Large intestine (tissue), 3 donors: ENCODE data around the gene PACSIN2. TPM values are rescaled to one million over a fixed set of nuclear protein-coding genes. Genes with fewer than 3 reads are reported as not detected.

Experiments
- DNase-seq, 2 donors: peaks; one replicate each; pipeline versions ENCODE4 v3.0.0 to v3.0.0-alpha.2; 2013
- H3K27ac ChIP-seq: one replicate; pipeline ENCODE4 v1.5.1; 2013; ENCODE audit warnings: low read length
- H3K27me3 ChIP-seq: 2 replicates; pipeline ENCODE4 v1.6.1; 2013; ENCODE audit warnings: low read length; ENCODE audit not compliant: control insufficient read depth, insufficient read depth
- H3K36me3 ChIP-seq: 2 replicates; pipeline ENCODE4 v1.6.1; 2013; ENCODE audit warnings: low read length; ENCODE audit not compliant: control insufficient read depth, insufficient read depth
- H3K4me1 ChIP-seq: one replicate; pipeline ENCODE4 v1.6.1; 2013; ENCODE audit warnings: low read length; ENCODE audit not compliant: control insufficient read depth, insufficient read depth
- H3K4me3 ChIP-seq: one replicate; pipeline ENCODE4 v1.5.1; 2013; ENCODE audit warnings: low read length
- H3K9me3 ChIP-seq: one replicate; pipeline ENCODE4 v1.6.1; 2013; ENCODE audit warnings: mild to moderate bottlenecking, low read depth, low read length, moderate library complexity; ENCODE audit not compliant: control insufficient read depth
- WGBS: methylation state at CpG from one replicate; pipeline ENCODE4 v1.1.5; 2013; ENCODE audit warnings: low lambda C conversion rate; ENCODE audit not compliant: insufficient coverage; 5-methylcytosine and 5-hydroxymethylcytosine counted together
- polyA plus RNA-seq: library from polyadenylated mRNA; unstranded; fragments of 120-200 nt; gene quantifications from one replicate; pipeline ENCODE4 v1.2.1, GENCODE V29; 2013

PACSIN2 gene
- polyA plus RNA-seq, 1 donor: 51.5 TPM

DNA sequence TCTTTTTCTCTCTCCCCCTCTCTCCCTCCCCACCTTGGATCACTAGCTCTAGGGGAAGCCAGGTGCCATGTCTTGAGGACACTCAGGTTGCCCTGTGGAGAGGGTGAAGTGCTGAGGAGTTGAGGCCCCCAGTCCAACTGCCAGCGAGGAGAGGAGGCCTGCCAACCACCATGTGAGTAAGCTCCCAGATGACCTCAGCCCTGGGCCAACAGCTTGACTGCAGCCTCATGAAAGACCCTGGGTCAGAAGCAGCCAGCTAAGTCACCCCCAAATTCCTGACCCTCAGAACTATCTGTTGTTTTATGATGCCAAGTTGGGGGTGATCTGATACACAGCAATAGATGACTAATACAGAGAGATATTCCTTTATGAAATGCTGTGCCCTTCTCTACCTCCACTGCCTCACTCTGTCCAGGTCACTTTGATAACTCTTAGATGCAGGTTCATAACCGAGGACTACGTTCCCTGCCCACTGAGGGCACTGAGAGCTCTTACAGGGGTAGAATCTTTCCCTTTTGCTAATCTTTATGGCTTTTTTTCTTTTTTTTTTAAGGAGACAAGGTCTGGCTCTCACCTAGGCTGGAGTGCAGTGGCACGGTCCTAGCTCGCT, 165.9 kb downstream of the PACSIN2 start:
- no peak overlapping the region for H3K4me3 ChIP-seq
- no CpG with 5 or more reads among the region's 5 CpGs for WGBS
- H3K27ac ChIP-seq: no peak overlapping the region
- peak in 1 of 2 donors; percentile 60 for DNase-seq
- no peaks in the 10 kb centered on the region for H3K27me3 ChIP-seq
- peaks cover 5% of the 10 kb centered on the region for H3K4me1 ChIP-seq
- no peaks in the 10 kb centered on the region for H3K9me3 ChIP-seq
- H3K36me3 ChIP-seq: peaks cover 16% of the 10 kb centered on the region

DNA sequence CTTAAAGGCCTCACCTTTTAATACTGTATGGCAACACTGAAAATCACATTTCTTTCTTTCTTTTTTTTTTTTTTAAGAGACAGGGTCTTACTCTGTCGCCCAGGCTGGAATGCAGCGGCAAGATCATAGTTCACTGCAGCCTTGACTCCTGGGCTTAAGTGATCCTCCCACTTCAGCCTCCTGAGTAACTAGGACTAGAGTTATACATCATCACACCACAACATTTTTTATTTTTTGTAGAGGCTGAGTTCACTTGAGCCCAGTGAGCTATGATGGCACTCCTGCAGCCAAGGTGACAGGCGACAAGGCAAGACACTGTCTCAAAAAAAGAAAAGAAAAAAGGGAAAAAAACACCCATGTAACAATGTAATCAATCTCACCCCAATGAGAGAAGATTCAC, 167.8 kb downstream of the PACSIN2 start:
- Histone ChIP-seq H3K4me3 (no peak overlapping the region), H3K9me3 (no peaks in the 10 kb centered on the region), H3K27ac (no peak overlapping the region), H3K4me1 (peaks cover 5% of the 10 kb centered on the region), H3K36me3 (peaks cover 30% of the 10 kb centered on the region), H3K27me3 (no peaks in the 10 kb centered on the region)
- WGBS: 100% methylated on average over 1 of the region's 3 CpGs
- DNase-seq: no peak

DNA sequence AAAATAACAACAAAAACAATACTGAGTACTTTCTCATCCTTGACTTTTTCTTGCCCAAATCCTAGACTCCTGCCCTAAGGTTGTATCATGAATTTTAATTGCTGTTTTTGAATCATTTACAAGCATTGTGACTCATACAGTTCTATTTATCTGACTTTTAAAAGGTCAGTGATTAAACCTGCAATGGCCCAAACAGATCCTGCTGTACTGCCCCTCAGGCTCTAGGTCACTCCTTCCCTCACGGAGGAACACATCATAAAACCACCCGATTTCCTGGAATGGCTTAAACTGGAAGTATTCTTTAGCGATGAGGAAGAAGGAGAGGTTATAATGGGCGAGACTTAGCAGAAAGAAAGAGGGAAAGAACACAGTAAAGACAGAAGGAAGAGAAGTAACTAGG, 170.2 kb downstream of the PACSIN2 start:
- peaks cover 4% of the 10 kb centered on the region for H3K4me1 ChIP-seq
- no peaks in the 10 kb centered on the region for H3K27me3 ChIP-seq
- WGBS: 86% methylated on average over 1 of the region's 4 CpGs
- no peak overlapping the region for H3K4me3 ChIP-seq
- DNase-seq: peak in 1 of 2 donors; percentile 60
- H3K27ac ChIP-seq: peak overlapping the region; percentile 1
- peaks cover 46% of the 10 kb centered on the region for H3K36me3 ChIP-seq
- no peaks in the 10 kb centered on the region for H3K9me3 ChIP-seq

DNA sequence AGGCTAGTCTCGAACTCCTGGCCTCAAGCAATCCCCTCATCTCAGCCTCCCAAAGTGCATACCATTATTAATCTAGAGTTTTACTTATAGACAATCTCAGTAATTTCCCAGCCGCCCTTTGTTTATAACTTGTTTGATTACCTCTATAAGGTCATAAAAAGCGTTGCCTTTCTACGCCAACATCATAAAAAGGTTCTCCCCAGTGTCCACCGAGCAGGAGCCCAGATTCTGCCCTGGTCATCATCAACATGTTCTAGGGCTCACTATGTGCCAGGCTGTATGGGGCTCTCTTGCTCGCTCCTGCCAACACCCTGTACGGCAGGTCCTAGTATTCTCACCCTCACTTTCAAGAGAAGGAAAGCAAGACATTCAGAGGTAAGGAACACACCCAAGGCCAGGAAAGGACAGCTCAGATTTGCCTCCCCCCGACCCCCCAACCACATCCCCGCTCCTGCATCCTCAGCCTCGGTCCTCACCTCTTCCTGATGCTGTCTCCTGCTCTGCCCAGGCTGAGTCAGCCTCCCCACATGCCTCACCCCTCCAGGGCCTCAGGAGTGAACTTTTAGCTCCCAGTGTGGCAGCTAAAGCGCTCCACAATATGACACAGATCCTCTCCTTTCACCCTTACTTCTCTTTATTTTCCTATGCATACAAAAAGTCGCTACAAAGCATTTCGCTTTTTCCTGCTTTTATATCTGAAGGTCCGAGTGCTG, 172.1 kb downstream of the PACSIN2 start:
- H3K4me3 ChIP-seq: no peak overlapping the region
- no peak overlapping the region for H3K27ac ChIP-seq
- H3K36me3 ChIP-seq: peaks cover 53% of the 10 kb centered on the region
- H3K4me1 ChIP-seq: no peaks in the 10 kb centered on the region
- no peaks in the 10 kb centered on the region for H3K27me3 ChIP-seq
- no peaks in the 10 kb centered on the region for H3K9me3 ChIP-seq
- DNase-seq: no peak
- 100% methylated on average over 2 of the region's 14 CpGs for WGBS

DNA sequence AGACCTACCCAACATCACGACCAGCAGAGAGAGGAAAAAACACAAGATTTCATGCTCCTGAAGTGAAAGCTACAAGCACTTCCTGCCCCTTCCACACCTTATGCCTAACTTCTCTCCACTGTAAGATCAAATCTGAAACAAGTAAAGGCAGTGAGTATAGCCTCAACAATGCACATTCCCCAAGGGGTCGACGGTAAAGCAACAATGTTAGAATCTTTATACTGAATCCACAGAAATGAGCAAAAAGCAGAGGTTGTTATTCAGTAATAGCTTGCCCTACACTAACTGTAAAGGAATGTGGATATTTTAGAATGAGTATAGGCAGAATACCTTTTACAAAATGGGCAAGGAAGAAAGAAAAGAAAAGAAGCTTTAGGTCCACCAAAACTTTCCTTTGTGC, 173.5 kb downstream of the PACSIN2 start:
- Histone ChIP-seq H3K9me3 (no peaks in the 10 kb centered on the region), H3K27me3 (no peaks in the 10 kb centered on the region), H3K4me3 (no peak overlapping the region), H3K27ac (no peak overlapping the region), H3K36me3 (peaks cover 61% of the 10 kb centered on the region), H3K4me1 (no peaks in the 10 kb centered on the region)
- DNase-seq: no peak
- WGBS: no CpG with 5 or more reads among the region's 3 CpGs

DNA sequence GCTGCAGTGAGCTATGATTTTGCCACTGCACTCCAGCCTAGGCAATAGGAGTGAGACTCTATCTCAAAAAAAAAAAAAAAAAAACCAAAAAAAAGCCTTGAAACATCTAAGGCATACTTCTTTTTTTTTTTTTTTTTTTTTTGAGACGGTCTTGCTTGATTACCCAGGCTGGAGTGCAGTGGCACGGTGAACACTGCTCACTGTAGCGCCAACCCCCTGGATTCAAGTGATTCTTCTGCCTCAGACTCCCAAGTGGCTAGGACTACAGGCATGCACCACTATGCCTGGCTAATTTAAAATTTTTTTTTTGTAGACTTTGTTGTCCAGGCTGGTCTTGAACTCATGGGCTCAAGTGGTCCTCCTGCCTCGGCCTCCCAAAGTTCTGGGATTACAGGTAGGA, 177.4 kb downstream of the PACSIN2 start:
- no peak overlapping the region for H3K4me3 ChIP-seq
- H3K4me1 ChIP-seq: no peaks in the 10 kb centered on the region
- no peak overlapping the region for H3K27ac ChIP-seq
- H3K9me3 ChIP-seq: no peaks in the 10 kb centered on the region
- no peak for DNase-seq
- WGBS: no CpG with 5 or more reads among the region's 4 CpGs
- H3K27me3 ChIP-seq: no peaks in the 10 kb centered on the region
- H3K36me3 ChIP-seq: peaks cover 59% of the 10 kb centered on the region

DNA sequence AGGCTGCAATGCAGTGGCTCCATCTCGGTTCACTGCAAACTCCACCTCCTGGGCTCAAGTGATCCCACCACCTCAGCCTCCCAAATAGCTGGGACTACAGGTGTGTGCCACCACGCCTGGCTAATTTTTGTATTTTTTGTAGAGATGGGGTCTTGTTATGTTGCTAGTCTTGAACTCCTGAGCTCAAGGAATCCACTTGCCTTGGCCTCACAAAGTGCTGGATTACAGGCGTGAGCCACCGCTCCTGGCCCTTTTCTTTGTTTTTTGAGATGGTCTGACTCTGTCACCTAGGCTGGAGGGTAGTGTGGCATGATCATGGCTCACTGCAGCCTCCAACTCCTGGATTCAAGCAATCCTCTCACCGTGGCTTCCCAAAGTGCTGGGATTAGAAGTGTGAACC, 178.9 kb downstream of the PACSIN2 start:
- no peak for DNase-seq
- Histone ChIP-seq H3K4me3 (no peak overlapping the region), H3K9me3 (no peaks in the 10 kb centered on the region), H3K27ac (no peak overlapping the region), H3K36me3 (peaks cover 66% of the 10 kb centered on the region), H3K4me1 (no peaks in the 10 kb centered on the region), H3K27me3 (no peaks in the 10 kb centered on the region)
- no CpG with 5 or more reads among the region's 5 CpGs for WGBS

DNA sequence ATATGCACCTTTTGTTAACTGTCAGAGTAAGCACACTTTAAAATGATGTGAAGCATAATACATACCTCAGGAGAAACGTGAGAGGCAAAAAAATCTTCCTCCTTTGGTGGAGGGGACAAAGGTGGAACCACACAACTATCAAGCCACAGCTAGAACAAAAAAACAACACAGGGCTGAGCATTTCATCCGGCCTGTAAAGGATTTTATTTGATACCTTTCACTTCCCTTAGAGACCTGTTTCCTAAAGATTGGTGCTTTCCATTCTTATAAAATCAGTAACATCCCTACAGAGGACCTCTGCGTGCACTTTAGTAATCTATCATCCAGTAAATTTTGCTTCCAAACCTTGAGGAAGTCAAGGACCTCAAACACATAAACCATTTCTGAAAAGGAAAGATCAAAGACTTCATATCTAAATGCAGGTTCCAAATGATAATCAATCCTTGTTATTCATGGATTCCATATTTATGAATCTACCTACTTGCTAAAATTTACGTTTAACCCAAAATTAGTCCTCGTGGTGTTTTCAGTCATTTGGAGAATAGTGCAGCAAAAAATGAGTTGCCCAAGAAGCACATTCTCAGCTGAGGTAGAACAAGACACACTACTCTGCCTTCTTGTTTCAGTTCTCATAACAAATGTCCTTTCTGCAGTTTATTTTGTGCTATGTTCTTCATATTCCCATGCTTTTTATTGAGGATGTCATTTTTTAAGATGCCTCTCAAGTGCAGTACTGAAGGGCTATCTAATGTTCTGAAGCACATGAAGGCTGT, 180.6 kb downstream of the PACSIN2 start:
- WGBS: 80% methylated on average over 4 of the region's 5 CpGs
- H3K36me3 ChIP-seq: peaks cover 61% of the 10 kb centered on the region
- no peaks in the 10 kb centered on the region for H3K4me1 ChIP-seq
- no peak for DNase-seq
- H3K27me3 ChIP-seq: no peaks in the 10 kb centered on the region
- H3K27ac ChIP-seq: no peak overlapping the region
- no peak overlapping the region for H3K4me3 ChIP-seq
- no peaks in the 10 kb centered on the region for H3K9me3 ChIP-seq

DNA sequence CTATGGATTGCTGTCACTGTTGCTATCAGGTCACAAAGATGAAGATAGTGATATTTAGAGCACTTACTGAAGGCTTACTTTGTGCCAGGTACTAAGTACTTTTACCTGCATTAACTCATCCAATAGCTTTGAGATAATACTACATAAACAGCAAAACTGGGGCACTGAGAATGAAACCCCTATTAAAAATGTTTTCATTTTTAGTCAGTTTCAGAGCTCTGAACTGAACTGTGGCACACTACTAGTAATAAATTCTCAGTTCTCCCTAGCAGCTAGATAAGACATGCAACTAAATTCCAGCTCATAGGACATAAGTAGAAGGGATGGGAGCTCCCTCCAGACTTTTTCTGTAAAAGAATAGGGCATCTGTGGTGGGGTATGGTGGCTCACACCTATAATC, 181.8 kb downstream of the PACSIN2 start:
- no peak overlapping the region for H3K4me3 ChIP-seq
- H3K4me1 ChIP-seq: no peaks in the 10 kb centered on the region
- peaks cover 67% of the 10 kb centered on the region for H3K36me3 ChIP-seq
- no peak overlapping the region for H3K27ac ChIP-seq
- H3K27me3 ChIP-seq: no peaks in the 10 kb centered on the region
- no peak for DNase-seq
- no peaks in the 10 kb centered on the region for H3K9me3 ChIP-seq

DNA sequence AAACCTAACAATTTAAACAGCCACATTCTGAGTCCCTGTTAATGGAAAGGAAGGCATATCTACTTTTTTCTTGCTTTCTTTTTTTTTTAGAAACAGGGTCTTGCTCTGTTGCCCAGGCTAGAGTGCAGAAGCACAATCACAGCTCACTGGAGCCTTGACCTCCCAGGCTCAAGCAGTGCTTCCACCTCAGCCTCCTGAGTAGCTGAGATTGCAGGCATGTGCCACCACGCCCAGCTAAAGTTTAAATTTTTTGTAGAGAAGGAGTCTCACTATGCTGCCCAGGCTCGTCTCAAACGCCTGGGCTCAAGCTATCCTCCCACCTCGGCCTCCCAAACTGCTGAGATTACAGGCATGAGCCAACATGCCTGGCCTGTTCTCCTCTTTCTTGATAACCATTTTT, 183.2 kb downstream of the PACSIN2 start:
- Histone ChIP-seq H3K9me3 (no peaks in the 10 kb centered on the region), H3K4me1 (no peaks in the 10 kb centered on the region), H3K27me3 (no peaks in the 10 kb centered on the region), H3K27ac (no peak overlapping the region), H3K4me3 (no peak overlapping the region), H3K36me3 (peaks cover 71% of the 10 kb centered on the region)
- WGBS: no CpG with 5 or more reads among the region's 4 CpGs
- no peak for DNase-seq
